GM12878 (cell line): ENCODE measurements around the gene SYS1. TPM values are rescaled to one million over a fixed set of nuclear protein-coding genes. Genes with fewer than 3 reads are reported as not detected.
A peak's percentile ranks its signal among the peaks of the same experiment; 100 is the strongest.

Experiments
- ATAC-seq: fragments of 200-7000 bp; cut with Tn5 transposase; 3 replicates; pipeline ENCODE4 v1.9.1; 2020; ENCODE audit warnings: mild to moderate bottlenecking, moderate library complexity
- BruUV-seq: library from RNA; stranded (reverse); fragments of 400-500 nt; replicated peaks from 2 replicates; lab custom pipeline; 2021; lab: Mats Ljungman, UMichigan
- CTCF ChIA-PET: fragments of 300-600 bp; sonication (Branson Sonifier 250); formaldehyde crosslinking; extraction: SDS; loops from one replicate; lab custom pipeline; 2021; ENCODE audit warnings: inconsistent platforms; lab: Yijun Ruan, JAX
- POLR2A ChIA-PET: fragments of 350-600 bp; formaldehyde crosslinking; extraction: SDS; loops from one replicate; lab custom pipeline; 2021; ENCODE audit warnings: inconsistent platforms; lab: Charles Lee
- RAD21 ChIA-PET: fragments of 300-600 bp; sonication (Branson Sonifier 250); formaldehyde crosslinking; loops from one replicate; lab custom pipeline; 2023; ENCODE audit warnings: antibody characterized with exemption; ENCODE audit not compliant: unreplicated experiment; lab: Charles Lee
- SMC1A ChIA-PET: fragments of 300-600 bp; sonication (Branson Sonifier 250); formaldehyde crosslinking; loops from one replicate; lab custom pipeline; 2023; ENCODE audit not compliant: unreplicated experiment, uncharacterized antibody; lab: Charles Lee
- DNase-seq: peaks from one replicate; pipeline ENCODE4 v3.0.0-alpha.2; 2011; ENCODE audit warnings: low read depth, low spot score
- FAIRE-seq: peaks from 3 replicates; lab custom pipeline; 2011; peaks lifted over from hg19 to GRCh38; lab: Jason Lieb, UNC
- H2AFZ ChIP-seq: 2 replicates; pipeline ENCODE4 v1.6.0; 2011; ENCODE audit warnings: low read depth, low read length, control low read depth; ENCODE audit not compliant: control insufficient read depth
- H3K27ac ChIP-seq: 2 replicates; pipeline ENCODE4 v1.5.1; 2011; ENCODE audit warnings: control low read depth; ENCODE audit not compliant: control insufficient read depth, insufficient read depth
- H3K27me3 ChIP-seq, 2 experiments: replicated peaks in 1 of 2; 2 replicates each; pipeline versions ENCODE4 v1.6.0 to v1.6.1; 2011; ENCODE audit warnings: low read length in 1 of 2; ENCODE audit not compliant: control insufficient read depth in 2 of 2, insufficient read depth in 2 of 2
- H3K36me3 ChIP-seq, 2 experiments: 2 replicates each; pipeline ENCODE4 v1.5.1; 2011; ENCODE audit warnings: low read length in 1 of 2; ENCODE audit not compliant: control insufficient read depth in 2 of 2, insufficient read depth in 2 of 2
- H3K4me1 ChIP-seq: 2 replicates; pipeline ENCODE4 v1.6.1; 2011; ENCODE audit warnings: mild to moderate bottlenecking, low read length, moderate library complexity, mixed read lengths; ENCODE audit not compliant: control insufficient read depth, insufficient read depth
- H3K4me2 ChIP-seq: 2 replicates; pipeline ENCODE4 v1.6.0; 2011; ENCODE audit warnings: control low read depth; ENCODE audit not compliant: control insufficient read depth, insufficient read depth
- H3K4me3 ChIP-seq: fragments of 200-600 bp; sonication (generic); 2 replicates; pipeline ENCODE4 v1.5.1; 2016
- H3K79me2 ChIP-seq: 2 replicates; pipeline ENCODE4 v1.6.0; 2011; ENCODE audit warnings: low read length; ENCODE audit not compliant: control insufficient read depth, insufficient read depth
- H3K9ac ChIP-seq: 2 replicates; pipeline ENCODE4 v1.8.0; 2011; ENCODE audit warnings: low read length, control low read depth, mixed read lengths; ENCODE audit not compliant: control insufficient read depth, insufficient read depth
- H3K9me3 ChIP-seq: replicated peaks from 3 replicates; pipeline ENCODE4 v1.5.1; 2011; ENCODE audit warnings: mild to moderate bottlenecking, low read length; ENCODE audit not compliant: control insufficient read depth, insufficient read depth
- H4K20me1 ChIP-seq: 2 replicates; pipeline ENCODE4 v1.6.0; 2011; ENCODE audit not compliant: control insufficient read depth, insufficient read depth
- BCL11A ChIP-seq: IDR thresholded peaks from 2 replicates; pipeline ENCODE4 v1.6.1; 2011; ENCODE audit warnings: low read depth, low read length
- CHD2 ChIP-seq: IDR thresholded peaks from 2 replicates; pipeline ENCODE4 v1.6.1; 2011; ENCODE audit warnings: low read depth, low read length, improper control_type of control experiment, borderline replicate concordance
- CREB1 ChIP-seq: IDR thresholded peaks from 2 replicates; pipeline ENCODE4 v1.6.1; 2012; ENCODE audit warnings: low read depth, mild to moderate bottlenecking, inconsistent platforms
- FOS ChIP-seq: IDR thresholded peaks from 3 replicates; pipeline ENCODE4 v1.6.1; 2011; ENCODE audit warnings: borderline replicate concordance; ENCODE audit not compliant: insufficient read length; ENCODE audit errors: extremely low read depth
- FOXK2 ChIP-seq: fragments of 450-650 bp; IDR thresholded peaks from 2 replicates; pipeline ENCODE4 v1.6.1; 2017; ENCODE audit warnings: mild to moderate bottlenecking, moderate library complexity
- IKZF1 ChIP-seq: fragments of 450-650 bp; conservative IDR thresholded peaks from 2 replicates; pipeline ENCODE4 v1.6.1; 2017; ENCODE audit warnings: antibody characterized with exemption, mild to moderate bottlenecking
- IKZF2 ChIP-seq, 2 experiments: fragments of 450-650 bp; IDR thresholded peaks; 2 replicates each; pipeline ENCODE4 v1.6.1; 2017; ENCODE audit warnings: mild to moderate bottlenecking in 2 of 2, moderate library complexity in 2 of 2
- JUNB ChIP-seq: IDR thresholded peaks from 2 replicates; pipeline ENCODE4 v1.6.1; 2016; ENCODE audit warnings: antibody characterized with exemption, mild to moderate bottlenecking
- KLF5 ChIP-seq: fragments of 450-650 bp; IDR thresholded peaks from 2 replicates; pipeline ENCODE4 v1.6.1; 2014; ENCODE audit warnings: mild to moderate bottlenecking; ENCODE audit not compliant: partially characterized antibody
- POLR2AphosphoS2 ChIP-seq: IDR thresholded peaks from 2 replicates; pipeline ENCODE4 v1.6.1; 2011; ENCODE audit warnings: low read depth, mild to moderate bottlenecking, low read length, improper control_type of control experiment, moderate library complexity
- RUNX3 ChIP-seq: IDR thresholded peaks from 2 replicates; pipeline ENCODE4 v1.6.1; 2012; ENCODE audit warnings: low read length, inconsistent platforms
- SMAD5 ChIP-seq: IDR thresholded peaks from 2 replicates; pipeline ENCODE4 v1.6.1; 2016; ENCODE audit warnings: antibody characterized with exemption, low read depth
- SMARCA5 ChIP-seq: fragments of 450-650 bp; IDR thresholded peaks from 2 replicates; pipeline ENCODE4 v1.6.1; 2017; ENCODE audit warnings: mild to moderate bottlenecking
- SPI1 ChIP-seq: IDR thresholded peaks from 2 replicates; pipeline ENCODE4 v1.6.1; 2011; ENCODE audit warnings: low read depth, mild to moderate bottlenecking, low read length, moderate library complexity, borderline replicate concordance; ENCODE audit not compliant: insufficient read depth
- SRF ChIP-seq, 2 experiments: IDR thresholded peaks; 2 replicates each; pipeline ENCODE4 v1.6.1; 2011; ENCODE audit warnings: low read depth in 2 of 2, low read length in 2 of 2, mild to moderate bottlenecking in 1 of 2, moderate library complexity in 1 of 2
- TARDBP ChIP-seq: IDR thresholded peaks from 2 replicates; pipeline ENCODE4 v1.6.1; 2016; ENCODE audit warnings: borderline replicate concordance
- TCF7 ChIP-seq: IDR thresholded peaks from 2 replicates; pipeline ENCODE4 v1.6.1; 2014; ENCODE audit warnings: antibody characterized with exemption, borderline replicate concordance
- ZNF24 ChIP-seq: fragments of 450-650 bp; IDR thresholded peaks from 2 replicates; pipeline ENCODE4 v1.6.1; 2017; ENCODE audit warnings: antibody characterized with exemption, mild to moderate bottlenecking
- ZNF274 ChIP-seq: IDR thresholded peaks from one replicate; pipeline ENCODE4 v1.8.0; 2011; ENCODE audit not compliant: insufficient read length, insufficient read depth
- WGBS: methylation state at CpG from one replicate; pipeline ENCODE4 v1.1.6; 2016; ENCODE audit warnings: low lambda C conversion rate; ENCODE audit not compliant: insufficient replicate concordance, insufficient coverage; ENCODE audit errors: missing lambda C conversion rate; 5-methylcytosine and 5-hydroxymethylcytosine counted together
- in situ Hi-C: fragments of 300-500 bp; cut with MboI; formaldehyde crosslinking; loops from 9 replicates; pipeline ENCODE4 v1.14.3; 2018; ENCODE audit warnings: mixed read lengths
- intact Hi-C: fragments of 100-400 bp; cut with micrococcal nuclease; formaldehyde crosslinking; loops from one replicate; pipeline ENCODE4 v1.14.2; 2022; ENCODE audit not compliant: unreplicated experiment
- polyA plus RNA-seq, 11 experiments: library from polyadenylated mRNA; depleted of rRNA in 4 of 11; unstranded in 6 of 11; stranded (reverse) in 5 of 11; fragments of >200 nt; fragmentation: Nextera tagmentation in 4 of 11; fragmentation: Illumina TruSeq in 1 of 11; extraction: Ambion mirVana in 4 of 11; extraction: Trizol in 1 of 11; gene quantifications; 1 replicate in 1 of 11; 2 replicates in 10 of 11; pipeline versions ENCODE4 v1.2.1 to v1.2.3, GENCODE V29; 2011 to 2016; ENCODE audit warnings: inconsistent platforms in 2 of 11, missing spikeins in 2 of 11, low read depth in 1 of 11
- total RNA-seq, 4 experiments: library from RNA; depleted of rRNA in 3 of 4; stranded (reverse); fragments of >200 nt in 3 of 4; fragmentation: Illumina TruSeq in 1 of 4; extraction: Trizol in 1 of 4; gene quantifications; 2 replicates each; pipeline versions ENCODE4 v1.2.1 to v1.2.3, GENCODE V29; 2013 to 2021
- TF ChIP-seq, protein P1 (sequence below): fragments of 450-650 bp; IDR thresholded peaks from 2 replicates; pipeline ENCODE4 v1.6.1; 2017; ENCODE audit warnings: borderline replicate concordance
- TF ChIP-seq, protein P2 (sequence below): IDR thresholded peaks from 2 replicates; pipeline ENCODE4 v1.6.1; 2011; ENCODE audit warnings: borderline replicate concordance, low read depth, mild to moderate bottlenecking, moderate library complexity, low read length; ENCODE audit not compliant: insufficient read depth, poor library complexity, severe bottlenecking

Gene SYS1
- total and polyA plus RNA-seq, 10 of the 15 experiments (the other 5 are each of a cell fraction or from before 2014, with no cell fraction given), result 5.1 to 22.6 (median 9.3) TPM

DNA sequence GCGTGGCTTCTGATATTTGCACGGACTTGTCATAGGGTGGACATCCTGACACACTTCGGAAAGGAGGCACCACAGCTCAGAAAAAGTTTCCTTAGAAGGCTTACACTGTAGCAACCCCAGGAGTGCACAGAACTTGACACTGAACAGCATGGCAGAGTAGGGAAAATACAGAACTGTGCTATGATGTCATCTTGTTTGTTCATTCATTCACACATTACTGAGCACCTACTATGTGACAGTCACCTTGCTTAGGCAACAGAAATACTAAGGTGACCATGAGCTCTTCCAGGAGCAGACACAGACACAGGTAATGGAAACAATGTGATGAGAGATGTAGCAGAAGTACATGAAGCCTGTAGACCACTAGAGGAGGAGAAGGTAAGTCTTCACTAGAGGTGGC, 50.5 kb downstream of the SYS1 start (continued):
- TF ChIP-seq SRF (IDR thresholded peaks at IDR 0.05; ENCODE audit: low read depth in 2 of 2, low read length in 2 of 2) (no peak), SMARCA5 (no peak), BCL11A (no peak), FOXK2 (no peak), JUNB (no peak), TARDBP (no peak), TCF7 (no peak), RUNX3 (no peak)

DNA sequence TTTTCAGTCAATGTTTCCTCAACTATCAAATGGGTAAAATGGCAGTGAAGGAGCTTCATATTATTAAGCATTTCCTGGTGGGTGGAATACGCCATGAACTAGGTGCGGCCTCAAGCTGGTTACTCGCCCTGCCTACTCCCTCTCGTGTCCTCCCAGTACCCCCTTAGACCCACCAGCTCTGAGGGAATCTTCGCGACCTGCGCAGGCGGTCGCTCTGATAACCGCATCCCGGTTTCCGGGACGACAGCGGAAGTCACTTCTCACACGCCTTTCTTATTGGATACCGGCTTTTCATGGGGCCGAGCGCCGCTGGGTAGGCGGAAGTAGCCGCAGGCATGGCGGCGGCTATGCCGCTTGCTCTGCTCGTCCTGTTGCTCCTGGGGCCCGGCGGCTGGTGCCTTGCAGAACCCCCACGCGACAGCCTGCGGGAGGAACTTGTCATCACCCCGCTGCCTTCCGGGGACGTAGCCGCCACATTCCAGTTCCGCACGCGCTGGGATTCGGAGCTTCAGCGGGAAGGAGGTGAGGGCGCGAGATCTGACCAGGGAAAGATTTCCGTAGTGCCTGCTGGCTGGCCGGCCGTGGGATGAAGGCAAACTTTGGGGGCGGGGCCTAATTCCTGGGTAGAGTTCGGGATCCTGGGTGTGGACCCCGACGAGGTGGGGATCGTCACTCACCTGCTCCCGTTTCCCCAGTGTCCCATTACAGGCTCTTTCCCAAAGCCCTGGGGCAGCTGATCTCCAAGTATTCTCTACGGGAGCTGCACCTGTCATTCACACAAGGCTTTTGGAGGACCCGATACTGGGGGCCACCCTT, 53.1 kb downstream of the SYS1 start, which contains the start of gene PIGT:
TSS of gene PIGT (plus strand) at position 320 of the 816 bp plus-strand sequence. CDS start at position 336, 16 bp downstream.
- peak within 1 kb of the TSS; percentile 97 for H3K4me3 ChIP-seq
- peak within 1 kb of the TSS; percentile 82 for H3K27ac ChIP-seq
- intact Hi-C loops, result loop anchor here (2.0 kb wide), 2 partner anchors 17 to 47 kb away; no protein-coding TSS in a partner anchor
- BruUV-seq, result no TSS peak
- H3K4me1 ChIP-seq, result peaks cover 20% of the 10 kb centered on the region
- SMC1A ChIA-PET, result interaction anchor here (1.0 to 2.4 kb wide), 10 partner anchors 14 to 114 kb away, joined by 3 to 19 read pairs (median 6); partner anchors contain the start of gene SYS1
- ATAC-seq (peak; percentile 83), FAIRE-seq (peak; percentile 23), DNase-seq (peak; percentile 51)
- no peaks in the 10 kb centered on the region for H3K9me3 ChIP-seq
- H3K9ac ChIP-seq, result peak within 1 kb of the TSS; percentile 71
- peak within 1 kb of the TSS; percentile 90 for H3K4me2 ChIP-seq
- RAD21 ChIA-PET, result interaction anchor here (0.9 to 1.9 kb wide), 7 partner anchors 12 to 355 kb away, joined by 3 to 10 read pairs (median 7); partner anchors contain the start of gene SYS1
- peaks cover 13% of the 10 kb centered on the region for H3K79me2 ChIP-seq
- under 1% methylated on average over 52 of the region's 52 CpGs for WGBS
- POLR2A ChIA-PET, result interaction anchor here (1.3 to 1.8 kb wide), 4 partner anchors 10 to 48 kb away, joined by 4 to 9 read pairs (median 6); no protein-coding TSS in a partner anchor
- in situ Hi-C loops, result loop anchor here (5.0 kb wide), 1 partner anchor 49 kb away; no protein-coding TSS in a partner anchor
- H4K20me1 ChIP-seq, result no peaks in the 10 kb centered on the region
- H3K27me3 ChIP-seq, result no peaks in the 10 kb centered on the region
- peak within 1 kb of the TSS; percentile 90 for H2AFZ ChIP-seq
- peaks cover 7 to 13% of the 10 kb centered on the region in 2 experiments for H3K36me3 ChIP-seq
- CTCF ChIA-PET, result interaction anchor here (0.7 to 8.5 kb wide), 11 partner anchors 9 to 125 kb away, joined by 3 to 86 read pairs (median 4); partner anchors contain the start of gene SYS1
- TF ChIP-seq CREB1 (peak; percentile 92), IKZF2 (IDR thresholded peaks at IDR 0.05) (peak; percentile 23 to 56; a peak in 2 of 4 replicates), POLR2AphosphoS2 (peak; percentile 84; the same call in 1 of the 2 replicates), SMAD5 (peak; percentile 54; the same call in 1 of the 2 replicates), KLF5 (peak; percentile 18), ZNF274 (no peak), CHD2 (peak; percentile 69), FOS (no peak), ZNF24 (no peak), IKZF1 (peak; percentile 85), SPI1 (peak; percentile 34; the same call in 1 of the 2 replicates)
- TF ChIP-seq, protein P1, sequence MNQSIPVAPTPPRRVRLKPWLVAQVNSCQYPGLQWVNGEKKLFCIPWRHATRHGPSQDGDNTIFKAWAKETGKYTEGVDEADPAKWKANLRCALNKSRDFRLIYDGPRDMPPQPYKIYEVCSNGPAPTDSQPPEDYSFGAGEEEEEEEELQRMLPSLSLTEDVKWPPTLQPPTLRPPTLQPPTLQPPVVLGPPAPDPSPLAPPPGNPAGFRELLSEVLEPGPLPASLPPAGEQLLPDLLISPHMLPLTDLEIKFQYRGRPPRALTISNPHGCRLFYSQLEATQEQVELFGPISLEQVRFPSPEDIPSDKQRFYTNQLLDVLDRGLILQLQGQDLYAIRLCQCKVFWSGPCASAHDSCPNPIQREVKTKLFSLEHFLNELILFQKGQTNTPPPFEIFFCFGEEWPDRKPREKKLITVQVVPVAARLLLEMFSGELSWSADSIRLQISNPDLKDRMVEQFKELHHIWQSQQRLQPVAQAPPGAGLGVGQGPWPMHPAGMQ, result no peak
- TF ChIP-seq, protein P2, sequence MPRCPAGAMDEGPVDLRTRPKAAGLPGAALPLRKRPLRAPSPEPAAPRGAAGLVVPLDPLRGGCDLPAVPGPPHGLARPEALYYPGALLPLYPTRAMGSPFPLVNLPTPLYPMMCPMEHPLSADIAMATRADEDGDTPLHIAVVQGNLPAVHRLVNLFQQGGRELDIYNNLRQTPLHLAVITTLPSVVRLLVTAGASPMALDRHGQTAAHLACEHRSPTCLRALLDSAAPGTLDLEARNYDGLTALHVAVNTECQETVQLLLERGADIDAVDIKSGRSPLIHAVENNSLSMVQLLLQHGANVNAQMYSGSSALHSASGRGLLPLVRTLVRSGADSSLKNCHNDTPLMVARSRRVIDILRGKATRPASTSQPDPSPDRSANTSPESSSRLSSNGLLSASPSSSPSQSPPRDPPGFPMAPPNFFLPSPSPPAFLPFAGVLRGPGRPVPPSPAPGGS, result no peak
